ENCODE results near the gene OPRPN. TPM values are rescaled to one million over a fixed set of nuclear protein-coding genes. Genes with fewer than 3 reads are reported as not detected.

OPRPN gene, protein sequence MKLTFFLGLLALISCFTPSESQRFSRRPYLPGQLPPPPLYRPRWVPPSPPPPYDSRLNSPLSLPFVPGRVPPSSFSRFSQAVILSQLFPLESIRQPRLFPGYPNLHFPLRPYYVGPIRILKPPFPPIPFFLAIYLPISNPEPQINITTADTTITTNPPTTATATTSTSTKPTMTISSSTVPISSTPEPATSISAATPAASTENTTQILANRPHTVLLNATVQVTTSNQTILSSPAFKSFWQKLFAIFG
- not detected for total RNA-seq

DNA sequence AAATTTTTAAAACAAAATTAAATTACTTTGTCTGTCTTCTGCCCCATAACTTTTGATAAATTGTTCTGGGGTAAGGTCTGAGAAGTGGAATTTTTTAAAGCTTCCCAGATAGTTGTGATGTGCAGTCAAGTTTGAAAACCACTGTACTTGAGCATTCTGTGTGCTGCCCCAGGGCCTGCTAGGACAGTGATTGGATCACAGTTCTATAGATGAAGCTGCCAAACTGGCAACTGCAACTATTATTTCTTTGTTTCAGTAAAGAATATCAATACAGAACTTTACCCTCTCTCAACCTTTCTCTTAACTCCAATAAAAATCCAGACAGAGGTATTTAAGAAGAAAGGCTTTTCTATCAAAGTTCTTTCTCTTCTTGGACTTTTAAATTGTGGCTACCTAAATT, at the start of gene OPRPN:
TSS of gene OPRPN (plus strand) at position 361 of the 400 bp plus-strand sequence. CDS start 1,346 bp downstream, outside the sequence.
- no peaks in the 10 kb centered on the region for H3K9me3 Mint-ChIP-seq
- POLR2A ChIA-PET, result no interaction called here
- H3K27me3 Mint-ChIP-seq, result no peaks in the 10 kb centered on the region
- H3K4me3 Mint-ChIP-seq, result no peak within 1 kb of the TSS
- ATAC-seq (ENCODE audit: low read depth) (no peak), DNase-seq (no peak)
- no peaks in the 10 kb centered on the region for H3K36me3 Mint-ChIP-seq
- no peaks in the 10 kb centered on the region for H3K4me1 Mint-ChIP-seq
- no peak within 1 kb of the TSS for H3K27ac Mint-ChIP-seq

DNA sequence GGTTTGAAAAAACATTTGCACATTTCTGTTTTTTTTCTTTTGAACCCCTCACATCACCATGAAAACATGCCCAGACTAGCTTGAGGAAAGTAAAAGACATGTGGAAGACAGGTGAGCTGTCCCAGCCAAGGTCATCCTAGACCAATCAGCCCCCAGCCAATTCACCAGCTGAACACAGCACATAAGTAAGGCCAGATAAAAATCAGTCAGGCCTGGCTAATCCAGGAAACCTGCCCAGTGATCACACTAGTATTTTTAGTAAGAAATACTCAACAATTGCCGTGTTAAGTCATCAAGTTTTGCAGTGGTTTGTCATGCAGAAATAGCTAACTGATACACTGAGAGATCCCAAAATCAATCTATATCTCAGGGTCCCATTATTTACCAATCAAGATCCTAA, 41.6 kb upstream of the OPRPN start:
- Mint-ChIP-seq H3K4me3 (no peak overlapping the region), H3K9me3 (no peaks in the 10 kb centered on the region), H3K4me1 (no peaks in the 10 kb centered on the region), H3K36me3 (no peaks in the 10 kb centered on the region), H3K27ac (no peak overlapping the region), H3K27me3 (no peaks in the 10 kb centered on the region)
- DNase-seq (no peak), ATAC-seq (ENCODE audit: low read depth) (no peak)
- POLR2A ChIA-PET, result interaction anchor here (0.7 kb wide), 1 partner anchor 107 kb away, joined by 4 read pairs; no protein-coding TSS in a partner anchor

DNA sequence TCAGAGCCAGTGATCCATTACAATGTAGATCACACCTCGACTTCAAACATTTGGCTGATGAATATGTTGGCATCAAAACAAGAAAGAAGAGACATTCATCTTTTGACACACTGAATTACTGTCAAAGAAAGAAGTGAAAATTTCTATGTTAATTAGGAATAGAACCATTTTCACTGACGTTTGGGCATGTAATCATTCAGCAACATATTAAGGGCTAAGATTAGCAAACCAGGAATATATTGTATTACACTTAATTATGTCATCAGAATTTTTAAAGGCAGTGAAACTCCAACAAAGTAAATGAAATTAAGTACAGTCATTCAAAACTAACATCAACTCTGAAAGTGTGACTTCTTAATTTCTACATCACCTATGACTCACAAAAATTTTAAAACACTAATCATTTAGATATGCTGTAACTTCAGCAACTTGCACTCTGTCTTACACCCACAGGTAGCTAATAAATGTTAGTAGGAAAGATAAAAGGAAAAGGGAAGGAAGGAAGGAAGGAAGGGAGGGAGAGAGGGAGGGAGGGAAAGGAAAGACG, 38.6 kb upstream of the OPRPN start:
- Mint-ChIP-seq H3K36me3 (no peaks in the 10 kb centered on the region), H3K4me1 (no peaks in the 10 kb centered on the region), H3K27ac (no peak overlapping the region), H3K9me3 (no peaks in the 10 kb centered on the region), H3K27me3 (no peaks in the 10 kb centered on the region), H3K4me3 (no peak overlapping the region)
- POLR2A ChIA-PET, result no interaction called here
- no peak for ATAC-seq (ENCODE audit: low read depth)
- no peak for DNase-seq

DNA sequence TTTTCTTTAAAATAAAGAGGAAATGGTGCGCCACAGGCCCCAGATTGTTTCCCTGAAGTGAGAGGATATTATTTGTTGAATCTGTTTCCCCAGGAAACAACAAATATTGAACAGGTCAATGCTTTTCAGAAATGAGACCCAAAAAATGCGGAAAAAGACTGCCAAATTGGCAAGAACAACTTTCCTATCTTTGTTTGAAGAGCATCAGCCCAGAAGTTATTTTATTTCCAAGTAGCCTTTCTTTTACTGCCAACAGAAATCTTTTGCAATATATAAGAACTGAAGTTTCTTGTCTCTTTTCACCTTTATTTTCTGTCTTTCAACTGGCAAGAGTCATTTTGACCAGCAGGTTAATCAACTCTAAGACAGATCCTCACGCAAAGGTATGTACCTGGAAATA, 37.3 kb upstream of the OPRPN start, which contains the start of gene SMR3A:
TSS of gene SMR3A (plus strand) at position 301 of the 400 bp plus-strand sequence. CDS start 1,356 bp downstream, outside the sequence.
- POLR2A ChIA-PET, result no interaction called here
- no peaks in the 10 kb centered on the region for H3K36me3 Mint-ChIP-seq

DNA sequence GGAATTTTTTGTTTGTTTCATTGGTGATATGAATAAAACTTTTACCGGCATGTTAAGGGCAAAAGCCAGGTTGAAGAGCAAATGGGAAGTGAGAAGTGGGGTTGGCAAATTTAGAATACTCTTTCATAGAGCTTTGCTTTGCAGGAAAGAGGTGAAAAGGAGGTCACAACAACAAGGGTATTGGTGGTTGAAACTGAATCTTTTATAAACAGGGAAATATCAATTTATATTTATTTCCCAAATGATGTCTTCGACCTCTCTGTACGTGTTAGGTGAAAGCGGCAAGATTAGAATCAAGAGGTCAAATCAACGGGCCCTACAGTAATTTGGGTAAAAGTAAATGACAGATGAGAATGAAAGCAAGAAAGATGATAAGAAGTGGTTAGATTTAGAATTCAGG, 33.7 kb upstream of the OPRPN start:
- ATAC-seq (ENCODE audit: low read depth) (no peak), DNase-seq (no peak)
- no peak overlapping the region for H3K4me3 Mint-ChIP-seq
- no peaks in the 10 kb centered on the region for H3K4me1 Mint-ChIP-seq
- POLR2A ChIA-PET, result no interaction called here
- H3K9me3 Mint-ChIP-seq, result no peaks in the 10 kb centered on the region
- no peak overlapping the region for H3K27ac Mint-ChIP-seq
- H3K27me3 Mint-ChIP-seq, result no peaks in the 10 kb centered on the region
- H3K36me3 Mint-ChIP-seq, result no peaks in the 10 kb centered on the region

More for the DNA sequence above, 37.3 kb upstream of the OPRPN start, which contains the start of gene SMR3A:
- H3K27me3 Mint-ChIP-seq, result no peaks in the 10 kb centered on the region
- ATAC-seq (ENCODE audit: low read depth) (no peak), DNase-seq (no peak)
- H3K4me1 Mint-ChIP-seq, result no peaks in the 10 kb centered on the region
- no peak within 1 kb of the TSS for H3K27ac Mint-ChIP-seq
- H3K4me3 Mint-ChIP-seq, result no peak within 1 kb of the TSS
- H3K9me3 Mint-ChIP-seq, result no peaks in the 10 kb centered on the region

DNA sequence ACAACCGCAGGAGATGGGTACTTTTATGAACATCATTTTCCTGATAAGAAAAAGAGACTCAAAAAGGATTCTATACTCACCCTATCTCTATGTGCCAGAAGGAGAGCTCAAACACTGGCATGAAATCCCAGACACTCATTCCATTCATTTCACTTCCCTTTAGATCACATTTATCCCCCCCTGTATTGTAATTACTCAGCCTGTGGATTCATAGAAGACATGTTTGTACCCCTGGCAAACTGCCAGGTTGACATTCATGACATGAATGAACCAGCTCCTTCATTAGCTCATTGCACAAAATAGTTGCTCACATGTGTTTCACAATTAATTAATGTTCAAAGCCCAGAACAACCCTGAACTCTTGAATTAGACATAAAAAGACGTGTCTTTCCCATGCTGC, 32.3 kb upstream of the OPRPN start:
- H3K4me3 Mint-ChIP-seq, result no peak overlapping the region
- H3K9me3 Mint-ChIP-seq, result no peaks in the 10 kb centered on the region
- ATAC-seq (ENCODE audit: low read depth) (no peak), DNase-seq (no peak)
- POLR2A ChIA-PET, result no interaction called here
- no peaks in the 10 kb centered on the region for H3K4me1 Mint-ChIP-seq
- H3K27ac Mint-ChIP-seq, result no peak overlapping the region
- H3K27me3 Mint-ChIP-seq, result no peaks in the 10 kb centered on the region
- no peaks in the 10 kb centered on the region for H3K36me3 Mint-ChIP-seq

DNA sequence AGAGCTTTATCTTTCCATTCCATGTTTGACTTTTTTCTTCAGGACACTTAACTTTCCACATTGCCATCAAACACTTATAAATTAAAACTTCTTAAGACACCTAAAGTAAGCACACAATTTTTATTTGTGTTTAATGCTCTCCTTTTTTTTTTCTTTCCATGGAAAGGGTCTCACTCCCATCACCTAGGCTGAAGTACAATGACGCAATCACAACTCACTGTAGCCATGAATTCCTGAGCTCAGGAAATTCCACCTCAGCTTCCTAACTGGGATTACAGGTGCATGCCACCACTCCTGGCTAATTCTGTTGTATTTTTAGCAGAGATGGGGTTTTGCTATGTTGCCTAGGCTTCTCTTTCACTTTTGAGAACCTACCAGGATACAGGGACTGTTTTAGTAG, 29.9 kb upstream of the OPRPN start:
- H3K36me3 Mint-ChIP-seq, result no peaks in the 10 kb centered on the region
- ATAC-seq (ENCODE audit: low read depth) (no peak), DNase-seq (no peak)
- no peaks in the 10 kb centered on the region for H3K9me3 Mint-ChIP-seq
- H3K27ac Mint-ChIP-seq, result no peak overlapping the region
- H3K4me3 Mint-ChIP-seq, result no peak overlapping the region
- H3K27me3 Mint-ChIP-seq, result no peaks in the 10 kb centered on the region
- POLR2A ChIA-PET, result no interaction called here
- H3K4me1 Mint-ChIP-seq, result no peaks in the 10 kb centered on the region

DNA sequence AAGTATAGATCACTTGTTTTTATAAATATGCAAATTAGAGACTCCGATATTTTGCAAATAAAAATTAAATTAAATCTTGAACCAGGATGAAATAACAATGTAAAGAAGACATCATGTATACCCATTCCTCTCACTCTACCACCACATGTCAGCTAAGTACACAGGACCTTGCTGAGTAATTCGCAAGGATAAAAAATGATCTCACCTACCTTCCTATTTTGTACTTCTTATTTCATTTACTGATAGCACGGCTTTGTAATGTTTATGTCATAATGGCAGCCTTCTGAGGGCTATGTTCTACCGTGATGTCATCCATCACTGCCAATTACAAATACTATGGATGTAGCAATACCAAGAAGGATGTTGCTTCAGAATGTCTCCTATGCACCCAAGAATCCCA, 25.8 kb upstream of the OPRPN start:
- Mint-ChIP-seq H3K9me3 (no peaks in the 10 kb centered on the region), H3K36me3 (no peaks in the 10 kb centered on the region), H3K27ac (no peak overlapping the region), H3K27me3 (no peaks in the 10 kb centered on the region), H3K4me3 (no peak overlapping the region), H3K4me1 (no peaks in the 10 kb centered on the region)
- DNase-seq (no peak), ATAC-seq (ENCODE audit: low read depth) (no peak)
- POLR2A ChIA-PET, result no interaction called here

DNA sequence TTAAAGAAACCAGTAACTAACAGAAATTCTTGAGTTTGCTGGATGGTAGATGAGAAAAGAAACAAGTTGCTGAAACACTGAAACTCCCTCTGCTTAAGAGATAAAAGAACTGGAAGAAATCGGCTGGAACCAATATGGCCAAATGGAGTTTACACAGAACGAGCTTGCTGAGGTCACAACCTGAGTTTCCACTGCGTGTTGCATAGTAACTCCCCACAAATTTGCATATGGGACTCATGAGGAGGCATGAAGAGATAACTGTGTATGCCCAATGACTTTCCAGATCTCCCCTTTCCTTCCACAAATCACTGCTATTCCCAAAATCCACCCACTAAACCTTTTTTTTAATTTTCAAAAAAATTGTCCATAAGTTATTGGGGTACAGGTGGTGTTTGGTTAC, 25.0 kb upstream of the OPRPN start:
- no peak overlapping the region for H3K27ac Mint-ChIP-seq
- ATAC-seq (ENCODE audit: low read depth) (no peak), DNase-seq (no peak)
- H3K9me3 Mint-ChIP-seq, result no peaks in the 10 kb centered on the region
- H3K27me3 Mint-ChIP-seq, result no peaks in the 10 kb centered on the region
- no peaks in the 10 kb centered on the region for H3K36me3 Mint-ChIP-seq
- POLR2A ChIA-PET, result no interaction called here
- no peak overlapping the region for H3K4me3 Mint-ChIP-seq
- H3K4me1 Mint-ChIP-seq, result no peaks in the 10 kb centered on the region

DNA sequence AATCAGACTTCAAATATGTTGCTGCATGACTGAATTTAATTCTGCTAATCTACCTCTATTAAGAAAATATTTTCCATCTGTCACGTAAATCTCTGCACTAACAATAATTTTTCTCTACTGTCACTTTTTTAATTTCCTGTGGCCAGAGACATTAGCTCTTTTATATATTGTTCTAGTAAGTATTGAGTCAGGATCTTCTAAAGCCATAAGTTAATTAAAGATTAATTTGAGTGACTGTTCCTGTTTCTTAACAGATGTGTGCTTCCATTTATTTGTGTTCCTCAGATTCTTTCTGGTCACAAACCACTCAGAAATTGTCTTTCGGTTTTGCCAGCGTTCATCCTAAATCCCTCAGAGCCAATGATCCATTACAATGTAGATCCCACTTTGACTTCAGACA, 17.2 kb upstream of the OPRPN start:
- H3K4me1 Mint-ChIP-seq, result no peaks in the 10 kb centered on the region
- ATAC-seq (ENCODE audit: low read depth) (no peak), DNase-seq (no peak)
- POLR2A ChIA-PET, result no interaction called here
- no peaks in the 10 kb centered on the region for H3K27me3 Mint-ChIP-seq
- H3K27ac Mint-ChIP-seq, result no peak overlapping the region
- no peaks in the 10 kb centered on the region for H3K9me3 Mint-ChIP-seq
- H3K36me3 Mint-ChIP-seq, result no peaks in the 10 kb centered on the region
- no peak overlapping the region for H3K4me3 Mint-ChIP-seq

DNA sequence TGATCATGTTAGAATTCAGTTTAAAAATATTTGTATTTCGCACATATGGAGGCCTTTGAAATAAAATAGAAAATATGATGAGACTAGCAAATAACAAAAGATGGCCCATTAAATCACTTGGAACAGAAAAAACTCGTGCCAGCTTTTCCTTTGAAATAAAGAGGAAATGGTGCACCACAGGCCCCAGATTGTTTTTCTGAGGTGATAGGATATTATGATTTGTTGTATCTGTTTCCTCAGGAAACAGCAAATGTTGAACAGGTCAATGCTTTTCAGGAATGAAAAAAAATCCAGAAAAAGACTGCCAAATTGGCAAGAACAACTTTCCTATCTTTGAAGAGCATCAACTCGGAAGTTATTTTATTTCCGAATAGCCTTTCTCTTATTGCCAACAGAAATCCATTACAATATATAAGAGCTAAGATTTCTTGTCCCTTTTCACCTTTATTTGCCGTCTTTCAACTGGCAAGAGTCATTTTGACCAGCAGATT, 15.0 kb upstream of the OPRPN start, which contains the start of gene SMR3B:
TSS of gene SMR3B (plus strand) at position 441 of the 491 bp plus-strand sequence. CDS start 1,380 bp downstream, outside the sequence.
- Mint-ChIP-seq H3K27ac (no peak within 1 kb of the TSS), H3K4me1 (no peaks in the 10 kb centered on the region), H3K9me3 (no peaks in the 10 kb centered on the region), H3K27me3 (no peaks in the 10 kb centered on the region), H3K4me3 (no peak within 1 kb of the TSS), H3K36me3 (no peaks in the 10 kb centered on the region)
- no peak for ATAC-seq (ENCODE audit: low read depth)
- DNase-seq, result no peak
- POLR2A ChIA-PET, result no interaction called here

DNA sequence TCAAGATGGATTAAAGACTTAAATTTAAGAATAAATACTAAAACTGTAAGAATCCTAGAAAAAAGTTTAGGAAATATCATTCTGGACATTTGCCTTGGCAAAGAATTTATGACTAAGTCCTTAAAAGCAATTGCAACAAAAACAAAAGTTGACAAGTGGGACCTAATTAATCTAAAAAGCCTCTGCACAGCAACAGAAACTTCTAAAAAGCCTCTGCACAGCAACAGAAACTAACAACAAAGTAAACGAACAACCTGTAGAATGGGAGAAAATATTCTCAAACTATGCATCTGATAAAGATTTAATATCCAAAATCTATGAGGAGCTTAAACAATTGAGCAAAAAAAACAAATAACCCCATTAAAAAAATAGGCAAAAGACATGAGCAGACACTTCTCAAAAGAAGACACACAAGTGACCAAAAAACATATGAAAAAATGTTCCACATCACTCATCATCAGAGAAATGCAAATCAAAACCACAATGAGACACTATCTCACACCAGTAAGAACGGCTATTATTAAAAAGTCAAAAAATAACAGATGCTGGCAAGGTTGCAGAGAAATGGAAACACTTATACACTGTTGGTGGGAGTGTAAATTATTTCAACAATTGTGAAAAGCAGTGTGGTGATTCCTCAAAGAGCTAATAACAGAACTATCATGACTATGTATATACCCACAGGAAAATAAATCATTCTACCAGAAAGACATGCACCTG, 5.5 kb upstream of the OPRPN start:
- Mint-ChIP-seq H3K27me3 (no peaks in the 10 kb centered on the region), H3K36me3 (no peaks in the 10 kb centered on the region), H3K9me3 (no peaks in the 10 kb centered on the region), H3K4me3 (no peak overlapping the region), H3K27ac (no peak overlapping the region), H3K4me1 (no peaks in the 10 kb centered on the region)
- no peak for ATAC-seq (ENCODE audit: low read depth)
- POLR2A ChIA-PET, result no interaction called here
- DNase-seq, result no peak

DNA sequence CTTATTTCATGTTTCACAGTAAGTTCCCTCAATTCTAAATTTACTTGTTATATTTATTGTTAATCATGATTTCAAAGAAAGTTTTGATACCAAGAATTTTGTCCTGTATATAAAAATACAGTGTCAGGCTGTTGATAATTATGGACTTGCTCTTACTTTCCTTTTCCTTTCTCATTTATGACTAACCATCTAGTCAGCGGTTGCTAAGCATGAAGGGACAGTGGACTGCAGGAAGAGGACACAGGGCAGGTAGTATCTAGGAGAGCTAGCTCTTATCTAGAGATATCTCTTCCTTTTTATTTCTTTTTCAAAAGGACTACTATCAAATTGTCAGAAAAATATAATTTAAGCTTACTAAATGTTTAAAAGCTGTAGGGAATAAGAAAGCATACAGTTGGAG, 1.6 kb downstream of the OPRPN start:
- Mint-ChIP-seq H3K4me1 (no peaks in the 10 kb centered on the region), H3K36me3 (no peaks in the 10 kb centered on the region), H3K9me3 (no peaks in the 10 kb centered on the region), H3K4me3 (no peak overlapping the region), H3K27ac (no peak overlapping the region), H3K27me3 (no peaks in the 10 kb centered on the region)
- POLR2A ChIA-PET, result no interaction called here
- no peak for DNase-seq
- no peak for ATAC-seq (ENCODE audit: low read depth)

DNA sequence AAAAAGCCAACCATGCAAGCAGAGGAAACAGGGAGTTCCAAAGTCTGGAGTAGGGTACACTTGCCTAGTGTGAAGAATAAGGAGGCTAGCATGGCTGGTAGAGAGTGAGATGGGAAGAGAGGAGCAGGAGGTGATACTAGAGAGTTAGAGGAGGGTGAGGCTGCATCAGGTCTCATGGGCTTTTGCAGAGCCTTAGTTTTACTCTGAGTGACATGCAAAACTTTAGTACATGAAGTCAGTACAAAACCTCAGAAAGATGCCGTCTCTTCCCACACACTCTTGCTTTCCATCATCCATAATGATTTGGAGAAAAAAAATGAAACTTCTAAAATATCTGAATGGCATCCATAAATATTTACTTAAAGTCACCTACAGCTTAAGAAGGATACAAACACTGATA, 5.0 kb downstream of the OPRPN start:
- Mint-ChIP-seq H3K27me3 (no peaks in the 10 kb centered on the region), H3K27ac (no peak overlapping the region), H3K4me3 (no peak overlapping the region), H3K4me1 (no peaks in the 10 kb centered on the region), H3K9me3 (no peaks in the 10 kb centered on the region), H3K36me3 (no peaks in the 10 kb centered on the region)
- POLR2A ChIA-PET, result no interaction called here
- no peak for ATAC-seq (ENCODE audit: low read depth)
- DNase-seq, result no peak
